ENCODE data around the gene SCGB1D4.

Gene SCGB1D4

GRCh38 chr11:62260261-62260953 lies 38.5 kb downstream of the SCGB1D4 start:
- TF ChIP-seq CTCF (IDR thresholded peaks at IDR 0.05; ENCODE audit: low read depth, low read length) = no peak
- DNase-seq (ENCODE audit: low read depth, low spot score) = no peak
- H3K4me3 ChIP-seq (ENCODE audit: low read depth, low read length) = no peak overlapping the region
- in situ Hi-C loops (cut with HindIII; ENCODE audit: low sequenced_read_pairs) = no loop called here

- no peak for DNase-seq (ENCODE audit: low read depth, low spot score)
- no peak for TF ChIP-seq CTCF (IDR thresholded peaks at IDR 0.05; ENCODE audit: low read depth, low read length)
- in situ Hi-C loops (cut with HindIII; ENCODE audit: low sequenced_read_pairs) = no loop called here
- no peak overlapping the region for H3K4me3 ChIP-seq (ENCODE audit: low read depth, low read length)
Measured at GRCh38 chr11:62256281-62256680, 42.6 kb downstream of the SCGB1D4 start.

- DNase-seq (ENCODE audit: low read depth, low spot score) = no peak
- no peak overlapping the region for H3K4me3 ChIP-seq (ENCODE audit: low read depth, low read length)
- in situ Hi-C loops (cut with HindIII; ENCODE audit: low sequenced_read_pairs) = no loop called here
- no peak for TF ChIP-seq CTCF (IDR thresholded peaks at IDR 0.05; ENCODE audit: low read depth, low read length)
Measured at GRCh38 chr11:62253999-62254542, 44.8 kb downstream of the SCGB1D4 start.

- no peak overlapping the region for H3K4me3 ChIP-seq (ENCODE audit: low read depth, low read length)
- TF ChIP-seq CTCF (IDR thresholded peaks at IDR 0.05; ENCODE audit: low read depth, low read length) = no peak
- in situ Hi-C loops (cut with HindIII; ENCODE audit: low sequenced_read_pairs) = no loop called here
- no peak for DNase-seq (ENCODE audit: low read depth, low spot score)
Measured at GRCh38 chr11:62251698-62252097, 47.2 kb downstream of the SCGB1D4 start.

Data from astrocyte of the spinal cord (primary cell).